Ovary (tissue), 9 donors: ENCODE measurements around the gene RAPGEF6. TPM values are rescaled to one million over a fixed set of nuclear protein-coding genes. Genes with fewer than 3 reads are reported as not detected.

Source experiments
- DNase-seq, 5 donors: peaks; one replicate each; pipeline ENCODE4 v3.0.0-alpha.2; 2019 to 2020
- H3K27ac ChIP-seq, 2 donors: fragments of 200-600 bp; one replicate each; pipeline versions ENCODE4 v1.5.1 to v1.8.0; 2019 to 2022
- H3K27me3 ChIP-seq: fragments of 200-600 bp; one replicate; pipeline ENCODE4 v1.8.0; 2022
- H3K36me3 ChIP-seq: fragments of 200-600 bp; sonication (generic); one replicate; pipeline ENCODE4 v1.5.1; 2019
- H3K4me1 ChIP-seq: one replicate; pipeline ENCODE4 v1.8.1; 2013; ENCODE audit warnings: mild to moderate bottlenecking, moderate library complexity; ENCODE audit not compliant: insufficient read depth
- H3K4me3 ChIP-seq: fragments of 200-600 bp; sonication (generic); one replicate; pipeline ENCODE4 v1.5.1; 2017
- H3K9me3 ChIP-seq, 2 donors: fragments of 200-600 bp in 1 of 2; sonication (generic) in 1 of 2; one replicate each; pipeline versions ENCODE4 v1.5.1 to v1.8.1; 2013 to 2019; ENCODE audit warnings: mild to moderate bottlenecking in 1 of 2, moderate library complexity in 1 of 2
- CTCF ChIP-seq, 3 donors: fragments of 450-650 bp in 2 of 3; fragments of 200-600 bp in 1 of 3; IDR thresholded peaks; one replicate each; pipeline versions ENCODE4 v1.5.1 to v1.8.0; 2016 to 2022; ENCODE audit warnings: antibody characterized with exemption in 3 of 3, mild to moderate bottlenecking in 1 of 3
- EP300 ChIP-seq: sonication (generic); formaldehyde crosslinking; IDR thresholded peaks from one replicate; pipeline ENCODE4 v1.6.1; 2017; ENCODE audit warnings: antibody characterized with exemption
- POLR2A ChIP-seq: fragments of 450-650 bp; IDR thresholded peaks from one replicate; pipeline ENCODE4 v1.6.1; 2017; ENCODE audit warnings: antibody characterized with exemption, mild to moderate bottlenecking, moderate library complexity
- WGBS, 3 donors: extraction: QIAGEN DNeasy Blood & Tissue Kit in 1 of 3; methylation state at CpG; one replicate each; pipeline versions ENCODE4 v1.1.5 to v1.1.7; 2013 to 2017; 5-methylcytosine and 5-hydroxymethylcytosine counted together
- intact Hi-C, 4 donors: fragments of 100-400 bp; cut with DNase I; formaldehyde crosslinking; loops; one replicate each; pipeline versions ENCODE4 v1.11.0 to v1.15.1; 2022 to 2023
- polyA plus RNA-seq, 2 donors: library from polyadenylated mRNA; stranded (reverse); fragments of 200-250 nt in 1 of 2; fragments of 350-450 nt in 1 of 2; fragmentation: Illumina TruSeq in 1 of 2; extraction: RNeasy Lipid Tissue Mini Kit (QIAGEN cat#74804) in 1 of 2; gene quantifications; one replicate each; pipeline ENCODE4 v1.2.3, GENCODE V29; 2013 to 2014
- total RNA-seq, 7 donors: library from RNA; depleted of rRNA in 2 of 7; stranded (reverse); fragments of >200 nt in 2 of 7; fragmentation: NEBNext Ultra II Directional in 3 of 7; extraction: Animal tissue kit (Norgen Biotek cat#: 25700) in 3 of 7; gene quantifications; one replicate each; pipeline versions ENCODE4 v1.1.0 to v1.2.4, GENCODE V29; 2016 to 2023
- donor health status: DM: no; HTN: no; CAD: no; lungs with moderate emphysema.
- donor health status: DM: no; HTN: no; CAD: no.
- donor health status: Bipolar disorder and iron deficiency.
- donor health status: DM: yes; HTN: yes; CAD: no.
- donor health status: DM: no; HTN: no; CAD: no.
- donor health status: DM: yes; HTN: yes; CAD: no.

RAPGEF6 gene
- total and polyA plus RNA-seq, 9 donors = 4.2 to 25.8 (median 18.5) TPM

GRCh38 chr5:131539251-131539650 lies 95.8 kb downstream of the RAPGEF6 start:
- Histone ChIP-seq H3K4me3 (no peak overlapping the region), H3K4me1 (no peaks in the 10 kb centered on the region), H3K36me3 (no peaks in the 10 kb centered on the region), H3K27ac (no peak overlapping the region), H3K9me3 (no peaks in the 10 kb centered on the region), H3K27me3 (no peaks in the 10 kb centered on the region)
- TF ChIP-seq EP300 = no peak
- no peak for TF ChIP-seq CTCF (IDR thresholded peaks at IDR 0.05)
- TF ChIP-seq POLR2A = no peak
- 97 to 100% (median 97%) methylated on average over 1 of the region's 1 CpG for WGBS, 3 donors
- intact Hi-C loops = no loop called here
- DNase-seq = no peak

- no peaks in the 10 kb centered on the region for H3K9me3 ChIP-seq
- DNase-seq = no peak
- H3K27me3 ChIP-seq = no peaks in the 10 kb centered on the region
- intact Hi-C loops = no loop called here
- 94 to 97% (median 96%) methylated on average over 3 of the region's 3 CpGs for WGBS, 3 donors
- no peaks in the 10 kb centered on the region for H3K36me3 ChIP-seq
- H3K4me1 ChIP-seq = no peaks in the 10 kb centered on the region
- H3K4me3 ChIP-seq = no peak overlapping the region
- TF ChIP-seq EP300 = no peak
- no peak for TF ChIP-seq POLR2A
- no peak for TF ChIP-seq CTCF (IDR thresholded peaks at IDR 0.05)
- H3K27ac ChIP-seq = no peak overlapping the region
Observed at GRCh38 chr5:131538177-131538593, 96.8 kb downstream of the RAPGEF6 start.

- 60 to 75% (median 65%) methylated on average over 2 of the region's 2 CpGs for WGBS, 3 donors
- no peaks in the 10 kb centered on the region for H3K27me3 ChIP-seq
Observed at GRCh38 chr5:131536850-131537448, 98.1 kb downstream of the RAPGEF6 start.

GRCh38 chr5:131536211-131536826 lies 98.7 kb downstream of the RAPGEF6 start:
- WGBS, 3 donors = 47 to 65% (median 52%) methylated on average over 6 of the region's 6 CpGs
- Histone ChIP-seq H3K4me3 (no peak overlapping the region), H3K27ac (no peak overlapping the region), H3K36me3 (no peaks in the 10 kb centered on the region), H3K9me3 (no peaks in the 10 kb centered on the region), H3K4me1 (no peaks in the 10 kb centered on the region), H3K27me3 (no peaks in the 10 kb centered on the region)
- no peak for DNase-seq
- TF ChIP-seq EP300 = no peak
- intact Hi-C loops = no loop called here

More at GRCh38 chr5:131536850-131537448, 98.1 kb downstream of the RAPGEF6 start:
- intact Hi-C loops = no loop called here
- no peaks in the 10 kb centered on the region for H3K36me3 ChIP-seq
- no peak for TF ChIP-seq EP300
- no peak for TF ChIP-seq POLR2A
- TF ChIP-seq CTCF (IDR thresholded peaks at IDR 0.05) = no peak
- no peak for DNase-seq
- no peaks in the 10 kb centered on the region for H3K9me3 ChIP-seq
- no peak overlapping the region for H3K4me3 ChIP-seq
- peak overlapping the region in 1 of 2 donors; percentile 4 for H3K27ac ChIP-seq
- no peaks in the 10 kb centered on the region for H3K4me1 ChIP-seq

- Histone ChIP-seq H3K36me3 (no peaks in the 10 kb centered on the region), H3K27ac (no peak overlapping the region), H3K9me3 (no peaks in the 10 kb centered on the region), H3K27me3 (no peaks in the 10 kb centered on the region), H3K4me1 (no peaks in the 10 kb centered on the region), H3K4me3 (no peak overlapping the region)
- WGBS, 3 donors = 72 to 78% (median 74%) methylated on average over 2 of the region's 2 CpGs
- DNase-seq = no peak
- intact Hi-C loops = no loop called here
- TF ChIP-seq CTCF (IDR thresholded peaks at IDR 0.05) (no peak), EP300 (no peak), POLR2A (no peak)
Observed at GRCh38 chr5:131534974-131535373, 100.1 kb downstream of the RAPGEF6 start.
